ENCODE data around the gene CCDC90B. TPM values are rescaled to one million over a fixed set of nuclear protein-coding genes. Genes with fewer than 3 reads are reported as not detected.
"Not testable (repeated sequence)": the region's sequence is repeated elsewhere in the genome, so short reads cannot be mapped to it uniquely, and the experiment has no call there.

CCDC90B gene
- total RNA-seq, 2 donors from 2014 or later: 20.9 to 24.0 TPM

- no peaks in the 10 kb centered on the region for H3K27me3 ChIP-seq
- no peak overlapping the region for H3K27ac ChIP-seq
- no peaks in the 10 kb centered on the region for H3K4me1 ChIP-seq
- H3K9me3 ChIP-seq: peaks cover 0 to 4% of the 10 kb centered on the region in 2 donors
- no peak for DNase-seq (ENCODE audit: low spot score)
- H3K4me3 ChIP-seq: no peak overlapping the region
- no peak for TF ChIP-seq CTCF (IDR thresholded peaks at IDR 0.05)
- H3K36me3 ChIP-seq: peaks cover 47% of the 10 kb centered on the region
These were observed 13.5 kb downstream of the CCDC90B start for GRCh38 chr11:83272627-83273026.

GRCh38 chr11:83271734-83272133, 14.4 kb downstream of the CCDC90B start:
- H3K27me3 ChIP-seq; H3K9me3 ChIP-seq; DNase-seq (ENCODE audit: low spot score); H3K27ac ChIP-seq; H3K4me1 ChIP-seq; H3K4me3 ChIP-seq: not testable (repeated sequence)
- H3K36me3 ChIP-seq: peaks cover 42% of the 10 kb centered on the region

GRCh38 chr11:83269080-83269479, 17.1 kb downstream of the CCDC90B start:
- H3K27ac ChIP-seq; H3K9me3 ChIP-seq; H3K4me1 ChIP-seq; H3K4me3 ChIP-seq; H3K27me3 ChIP-seq; DNase-seq (ENCODE audit: low spot score): not testable (repeated sequence)
- H3K36me3 ChIP-seq: peaks cover 39% of the 10 kb centered on the region

GRCh38 chr11:83265331-83265730, 20.8 kb downstream of the CCDC90B start:
- Histone ChIP-seq H3K27me3 (no peaks in the 10 kb centered on the region), H3K36me3 (peaks cover 41% of the 10 kb centered on the region)
- TF ChIP-seq CTCF (IDR thresholded peaks at IDR 0.05): no peak

GRCh38 chr11:83259559-83259958, 26.6 kb downstream of the CCDC90B start:
- no peak for TF ChIP-seq CTCF (IDR thresholded peaks at IDR 0.05)
- Histone ChIP-seq H3K36me3 (peaks cover 24% of the 10 kb centered on the region), H3K9me3 (no peaks in the 10 kb centered on the region), H3K4me1 (no peaks in the 10 kb centered on the region), H3K27ac (peak overlapping the region in 1 of 2 donors; percentile 12), H3K27me3 (no peaks in the 10 kb centered on the region), H3K4me3 (no peak overlapping the region)
- no peak for DNase-seq (ENCODE audit: low spot score)

More at GRCh38 chr11:83265331-83265730, 20.8 kb downstream of the CCDC90B start:
- no peak for DNase-seq (ENCODE audit: low spot score)
- Histone ChIP-seq H3K4me3 (no peak overlapping the region), H3K9me3 (no peaks in the 10 kb centered on the region), H3K4me1 (no peaks in the 10 kb centered on the region), H3K27ac (peak overlapping the region in 1 of 2 donors; percentile 13)

- Histone ChIP-seq H3K9me3 (no peaks in the 10 kb centered on the region), H3K27ac (no peak overlapping the region), H3K4me3 (no peak overlapping the region), H3K27me3 (no peaks in the 10 kb centered on the region), H3K4me1 (no peaks in the 10 kb centered on the region), H3K36me3 (peaks cover 15% of the 10 kb centered on the region)
- DNase-seq (ENCODE audit: low spot score): no peak
- no peak for TF ChIP-seq CTCF (IDR thresholded peaks at IDR 0.05)
These were observed 28.4 kb downstream of the CCDC90B start for GRCh38 chr11:83257761-83258168.

GRCh38 chr11:83256602-83257340, 29.4 kb downstream of the CCDC90B start:
- H3K4me3 ChIP-seq: no peak overlapping the region
- H3K36me3 ChIP-seq: peaks cover 15% of the 10 kb centered on the region
- H3K4me1 ChIP-seq: no peaks in the 10 kb centered on the region
- H3K27me3 ChIP-seq: no peaks in the 10 kb centered on the region
- H3K9me3 ChIP-seq: no peaks in the 10 kb centered on the region
- no peak overlapping the region for H3K27ac ChIP-seq
- DNase-seq (ENCODE audit: low spot score): no peak
- no peak for TF ChIP-seq CTCF (IDR thresholded peaks at IDR 0.05)

Measured in right atrium auricular region (tissue), 2 donors.